ENCODE results near the gene LAMC2. TPM values are rescaled to one million over a fixed set of nuclear protein-coding genes. Genes with fewer than 3 reads are reported as not detected.
"Not testable (repeated sequence)": the region's sequence is repeated elsewhere in the genome, so short reads cannot be mapped to it uniquely, and the experiment has no call there.

The LAMC2 gene
- total RNA-seq, 2 experiments from 2014 or later = not detected

DNA sequence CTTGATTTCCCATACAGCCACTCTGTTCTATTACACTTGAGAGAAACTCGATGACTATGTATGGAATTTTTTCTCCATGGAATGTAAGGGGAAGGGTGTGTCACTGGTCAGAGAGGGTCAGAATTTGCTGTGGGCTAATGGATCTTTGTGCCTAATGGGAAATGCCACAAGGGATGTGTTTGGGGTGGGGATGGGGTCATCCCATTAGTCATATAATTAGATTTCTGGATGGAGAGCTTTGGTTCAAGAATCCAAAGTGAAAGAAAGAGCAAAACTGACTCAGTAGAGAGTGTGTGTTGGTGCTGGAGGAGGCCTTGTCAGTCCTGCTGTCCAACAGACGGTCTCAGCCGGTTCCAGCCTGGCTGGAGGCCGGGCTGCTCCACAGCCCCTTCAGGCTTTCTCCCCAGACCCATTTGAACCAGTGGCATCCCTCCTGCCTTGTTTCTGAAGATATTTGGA is 86.4 kb downstream of the LAMC2 start:
- H3K27ac Mint-ChIP-seq = no peak overlapping the region
- no peaks in the 10 kb centered on the region for H3K9me3 Mint-ChIP-seq
- no peaks in the 10 kb centered on the region for H3K4me1 Mint-ChIP-seq (ENCODE audit: low read depth)
- ATAC-seq = no peak
- peaks cover 6% of the 10 kb centered on the region for H3K27me3 Mint-ChIP-seq
- H3K36me3 Mint-ChIP-seq (ENCODE audit: low read depth) = no peaks in the 10 kb centered on the region
- TF ChIP-seq, protein P1, sequence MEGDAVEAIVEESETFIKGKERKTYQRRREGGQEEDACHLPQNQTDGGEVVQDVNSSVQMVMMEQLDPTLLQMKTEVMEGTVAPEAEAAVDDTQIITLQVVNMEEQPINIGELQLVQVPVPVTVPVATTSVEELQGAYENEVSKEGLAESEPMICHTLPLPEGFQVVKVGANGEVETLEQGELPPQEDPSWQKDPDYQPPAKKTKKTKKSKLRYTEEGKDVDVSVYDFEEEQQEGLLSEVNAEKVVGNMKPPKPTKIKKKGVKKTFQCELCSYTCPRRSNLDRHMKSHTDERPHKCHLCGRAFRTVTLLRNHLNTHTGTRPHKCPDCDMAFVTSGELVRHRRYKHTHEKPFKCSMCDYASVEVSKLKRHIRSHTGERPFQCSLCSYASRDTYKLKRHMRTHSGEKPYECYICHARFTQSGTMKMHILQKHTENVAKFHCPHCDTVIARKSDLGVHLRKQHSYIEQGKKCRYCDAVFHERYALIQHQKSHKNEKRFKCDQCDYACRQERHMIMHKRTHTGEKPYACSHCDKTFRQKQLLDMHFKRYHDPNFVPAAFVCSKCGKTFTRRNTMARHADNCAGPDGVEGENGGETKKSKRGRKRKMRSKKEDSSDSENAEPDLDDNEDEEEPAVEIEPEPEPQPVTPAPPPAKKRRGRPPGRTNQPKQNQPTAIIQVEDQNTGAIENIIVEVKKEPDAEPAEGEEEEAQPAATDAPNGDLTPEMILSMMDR (IDR thresholded peaks at IDR 0.05) = no peak
- intact Hi-C loops (cut with micrococcal nuclease) = no loop called here
- DNase-seq = no peak
- no peak overlapping the region for H3K4me3 Mint-ChIP-seq
- ChIA-PET CTCF (no interaction called here), POLR2A (interaction anchor here (0.6 kb wide), 1 partner anchor 24 kb away, joined by 3 read pairs; no protein-coding TSS in a partner anchor)

DNA sequence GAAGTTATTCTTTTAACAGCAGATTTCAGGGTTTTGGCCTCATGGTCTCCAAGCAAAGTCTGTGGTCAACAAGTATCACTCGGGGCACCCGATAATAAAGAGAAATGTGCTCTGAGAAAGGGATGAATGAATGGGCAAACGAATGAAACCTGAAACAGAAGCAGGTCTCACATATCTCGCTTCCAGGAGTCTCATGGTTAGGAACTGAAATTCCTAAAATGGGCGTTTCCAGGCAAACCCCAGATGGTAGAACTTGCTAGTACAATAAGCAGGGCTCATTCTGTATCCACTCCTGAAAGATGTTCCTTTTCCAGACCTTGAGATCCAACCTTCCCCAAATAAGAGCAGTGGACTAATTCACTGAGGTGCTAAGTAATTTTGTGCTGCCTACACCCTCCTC is 87.2 kb downstream of the LAMC2 start:
- Mint-ChIP-seq H3K27me3 (peaks cover 2% of the 10 kb centered on the region), H3K36me3 (ENCODE audit: low read depth) (no peaks in the 10 kb centered on the region), H3K4me1 (ENCODE audit: low read depth) (no peaks in the 10 kb centered on the region), H3K9me3 (no peaks in the 10 kb centered on the region), H3K4me3 (no peak overlapping the region), H3K27ac (no peak overlapping the region)
- TF ChIP-seq, protein P1 (IDR thresholded peaks at IDR 0.05) = no peak
- ATAC-seq (no peak), DNase-seq (no peak)
- POLR2A ChIA-PET = interaction anchor here (0.6 to 0.9 kb wide), 2 partner anchors 23 to 35 kb away, joined by 3 read pairs; no protein-coding TSS in a partner anchor
- CTCF ChIA-PET = no interaction called here
- intact Hi-C loops (cut with micrococcal nuclease) = no loop called here

DNA sequence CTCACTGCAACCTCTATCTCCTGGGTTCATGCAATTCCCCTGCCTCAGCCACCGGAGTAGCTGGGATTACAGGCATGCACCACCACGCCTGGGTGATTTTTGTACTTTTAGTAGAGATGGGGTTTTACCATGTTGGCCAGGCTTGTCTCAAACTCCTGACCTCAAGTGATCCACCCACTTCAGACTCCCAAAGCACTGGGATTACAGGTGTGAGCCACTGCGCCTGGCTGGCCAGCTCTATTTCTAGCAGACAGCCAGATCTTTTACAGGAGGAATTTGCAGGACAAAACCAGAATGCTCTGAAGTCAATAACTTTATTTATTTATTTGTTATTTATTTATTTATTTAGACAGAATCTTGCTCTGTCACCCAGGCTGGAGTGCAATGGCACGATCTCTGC is 87.9 kb downstream of the LAMC2 start:
- CTCF ChIA-PET; H3K4me1 Mint-ChIP-seq (ENCODE audit: low read depth); H3K4me3 Mint-ChIP-seq; H3K27me3 Mint-ChIP-seq; ATAC-seq; H3K27ac Mint-ChIP-seq; intact Hi-C loops (cut with micrococcal nuclease); DNase-seq; H3K9me3 Mint-ChIP-seq; H3K36me3 Mint-ChIP-seq (ENCODE audit: low read depth): not testable (repeated sequence)
- POLR2A ChIA-PET = interaction anchor here (0.9 kb wide), 1 partner anchor 36 kb away, joined by 3 read pairs; no protein-coding TSS in a partner anchor

DNA sequence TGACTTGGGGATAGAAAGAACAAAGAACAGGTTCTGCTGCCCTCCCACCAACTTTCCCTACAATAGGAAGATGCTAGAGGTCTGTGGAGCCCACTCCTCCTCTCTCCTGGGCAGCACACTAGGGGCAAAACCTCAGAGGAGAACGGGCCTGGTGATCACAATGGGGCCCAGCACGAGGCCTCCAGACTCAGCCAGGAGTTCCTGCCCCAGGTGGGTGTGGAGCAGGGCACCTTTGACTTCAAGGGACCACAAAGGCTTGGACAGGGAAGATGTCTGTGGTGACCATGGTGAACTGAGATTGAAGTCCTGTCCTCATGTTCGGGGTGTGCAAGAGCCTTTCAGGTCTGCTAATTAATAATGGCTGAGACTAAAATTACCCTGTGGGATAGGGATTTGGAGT is 88.8 kb downstream of the LAMC2 start:
- Mint-ChIP-seq H3K27ac (no peak overlapping the region), H3K27me3 (no peaks in the 10 kb centered on the region), H3K36me3 (ENCODE audit: low read depth) (no peaks in the 10 kb centered on the region), H3K9me3 (no peaks in the 10 kb centered on the region), H3K4me3 (no peak overlapping the region), H3K4me1 (ENCODE audit: low read depth) (no peaks in the 10 kb centered on the region)
- CTCF ChIA-PET = no interaction called here
- TF ChIP-seq, protein P1 (IDR thresholded peaks at IDR 0.05) = no peak
- intact Hi-C loops (cut with micrococcal nuclease) = no loop called here
- POLR2A ChIA-PET = no interaction called here
- ATAC-seq = no peak
- no peak for DNase-seq

DNA sequence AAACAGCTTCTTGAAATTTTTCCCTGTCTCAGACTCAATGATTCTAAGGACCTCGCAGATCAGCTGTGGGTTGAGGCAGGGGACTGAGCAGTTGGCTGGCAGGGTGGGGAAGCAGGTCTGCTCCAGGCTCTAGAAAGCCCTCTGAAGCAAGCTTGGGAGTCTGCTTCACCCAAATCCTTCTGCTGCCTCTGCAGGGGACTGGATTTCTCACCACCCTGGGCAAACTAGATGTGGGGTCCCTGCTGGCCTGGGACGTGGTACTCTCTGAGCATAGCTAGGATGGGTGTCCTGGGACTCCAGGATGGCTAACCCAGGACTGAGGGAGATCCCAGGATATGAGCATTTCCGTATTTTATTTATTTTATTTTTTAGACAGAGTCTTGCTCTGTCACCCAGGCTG is 89.3 kb downstream of the LAMC2 start:
- no peaks in the 10 kb centered on the region for H3K4me1 Mint-ChIP-seq (ENCODE audit: low read depth)
- CTCF ChIA-PET = no interaction called here
- no peaks in the 10 kb centered on the region for H3K36me3 Mint-ChIP-seq (ENCODE audit: low read depth)
- intact Hi-C loops (cut with micrococcal nuclease) = no loop called here
- H3K27me3 Mint-ChIP-seq = no peaks in the 10 kb centered on the region
- H3K27ac Mint-ChIP-seq = no peak overlapping the region
- no peak for ATAC-seq
- POLR2A ChIA-PET = no interaction called here
- TF ChIP-seq, protein P1 (IDR thresholded peaks at IDR 0.05) = no peak
- no peaks in the 10 kb centered on the region for H3K9me3 Mint-ChIP-seq
- DNase-seq = no peak
- H3K4me3 Mint-ChIP-seq = no peak overlapping the region
